Measurements from ENCODE around the gene RIPOR3. TPM values are rescaled to one million over a fixed set of nuclear protein-coding genes. Genes with fewer than 3 reads are reported as not detected.
A peak's percentile ranks its signal among the peaks of the same experiment; 100 is the strongest.
"Not testable (repeated sequence)": the region's sequence is repeated elsewhere in the genome, so short reads cannot be mapped to it uniquely, and the experiment has no call there.

Gene RIPOR3
- polyA plus RNA-seq, 2 of the 4 experiments (the other 2 are of a cell fraction), result 0.03 to 0.06 TPM

- TF ChIP-seq MAFK (IDR thresholded peaks at IDR 0.05; ENCODE audit: partially characterized antibody) (peak; percentile 93), GATA3 (IDR thresholded peaks at IDR 0.05; ENCODE audit: borderline replicate concordance) (peak; percentile 29; the same call in 1 of the 2 replicates), FOSL2 (CRISPR knock-in tag; IDR thresholded peaks at IDR 0.05) (peak; percentile 82), MAX (IDR thresholded peaks at IDR 0.05) (peak; percentile 38; the same call in 1 of the 2 replicates), RARB (CRISPR knock-in tag; IDR thresholded peaks at IDR 0.05) (peak; percentile 69; the same call in 1 of the 2 replicates)
- POLR2A ChIA-PET; FAIRE-seq; H3K4me3 ChIP-seq; H3K9me3 ChIP-seq; TF ChIP-seq FOSL2 (IDR thresholded peaks at IDR 0.05): not testable (repeated sequence)
- H3K4me2 ChIP-seq, result peak overlapping the region; percentile 59
- ATAC-seq, result peak; percentile 40 to 52; a peak in 5 of 6 replicates
- CTCF ChIA-PET, result interaction anchor here (1.0 to 19.2 kb wide), 8 partner anchors 9 to 150 kb away, joined by 3 to 347 read pairs (median 36); partner anchors contain the start of gene BCAS4
- H3K4me1 ChIP-seq, result peaks cover 55% of the 10 kb centered on the region
- peak overlapping the region; percentile 52 to 95; a peak in 5 of 6 replicates for H3K27ac ChIP-seq
- WGBS (ENCODE audit: missing lambda C conversion rate), result 40% methylated on average over 15 of the region's 15 CpGs
- DNase-seq (ENCODE audit: low read depth in 1 of 2, low spot score in 1 of 2), result peak; percentile 57 to 69
Measured at GRCh38 chr20:50638015-50638847, 53.1 kb downstream of the RIPOR3 start.

- no peak for DNase-seq (ENCODE audit: low read depth in 1 of 2, low spot score in 1 of 2)
- Histone ChIP-seq H3K4me3 (no peak overlapping the region), H3K4me2 (peak overlapping the region; percentile 76), H3K9me3 (no peaks in the 10 kb centered on the region), H3K4me1 (peaks cover 42% of the 10 kb centered on the region), H3K27ac (peak overlapping the region; percentile 67 to 95)
- ATAC-seq, result peak; percentile 5 to 32; a peak in 3 of 6 replicates
- 83% methylated on average over 22 of the region's 22 CpGs for WGBS (ENCODE audit: missing lambda C conversion rate)
- POLR2A ChIA-PET, result no interaction called here
- FAIRE-seq, result no peak
- CTCF ChIA-PET, result interaction anchor here (0.7 to 19.2 kb wide), 24 partner anchors 10 to 447 kb away, joined by 3 to 347 read pairs (median 8); partner anchors contain the start of genes BCAS4 and CEBPB
- TF ChIP-seq HOXA7 (CRISPR knock-in tag; IDR thresholded peaks at IDR 0.05) (no peak), TP53 (CRISPR knock-in tag; IDR thresholded peaks at IDR 0.05) (no peak), ZC3H11A (IDR thresholded peaks at IDR 0.05) (no peak), NR3C1 (IDR thresholded peaks at IDR 0.05) (no peak), SMC3 (IDR thresholded peaks at IDR 0.05) (no peak), CHD2 (IDR thresholded peaks at IDR 0.05; ENCODE audit: low read length, partially characterized antibody) (no peak), RAD21 (conservative IDR thresholded peaks at IDR 0.05 in 1 of 2, IDR thresholded peaks at IDR 0.05 in 1 of 2) (no peak), POLR2A (IDR thresholded peaks at IDR 0.05; ENCODE audit: low read length) (no peak), JUNB (IDR thresholded peaks at IDR 0.05) (no peak), HES2 (IDR thresholded peaks at IDR 0.05) (no peak), E2F6 (IDR thresholded peaks at IDR 0.05; ENCODE audit: borderline replicate concordance, low read depth) (no peak), ELK1 (IDR thresholded peaks at IDR 0.05; ENCODE audit: low read depth, low read length) (no peak), NPAS2 (CRISPR knock-in tag; IDR thresholded peaks at IDR 0.05; ENCODE audit: borderline replicate concordance) (no peak)
Measured at GRCh38 chr20:50636601-50637540, 54.5 kb downstream of the RIPOR3 start.
